ENCODE results near the gene KCTD17. TPM values are rescaled to one million over a fixed set of nuclear protein-coding genes. Genes with fewer than 3 reads are reported as not detected.

KCTD17 gene
- total and polyA plus RNA-seq, 2 of the 13 experiments (the other 11 are each of a cell fraction or from before 2014, with no cell fraction given): 5.3 to 11.7 TPM

GRCh38 chr22:37032535-37033460 lies 18.7 kb upstream of the KCTD17 start (continued):
- peak; percentile 52 for TF ChIP-seq ZHX2 (IDR thresholded peaks at IDR 0.05; ENCODE audit: low read depth)
- TF ChIP-seq ZHX2 (CRISPR knock-in tag; IDR thresholded peaks at IDR 0.05; ENCODE audit: borderline replicate concordance): no peak
- TF ChIP-seq GATA4 (IDR thresholded peaks at IDR 0.05; ENCODE audit: borderline replicate concordance, low read depth): peak; percentile 95
- TF ChIP-seq SP5 (CRISPR knock-in tag; IDR thresholded peaks at IDR 0.05; ENCODE audit: borderline replicate concordance, low read depth): peak; percentile 96
- TF ChIP-seq ZNF577 (CRISPR knock-in tag; IDR thresholded peaks at IDR 0.05; ENCODE audit: borderline replicate concordance, low read depth): no peak
- TF ChIP-seq TERF1 (CRISPR knock-in tag; IDR thresholded peaks at IDR 0.05): no peak
- no peak for TF ChIP-seq SRSF4 (IDR thresholded peaks at IDR 0.05; ENCODE audit: low read depth, low read length, poor library complexity, severe bottlenecking)
- TF ChIP-seq ZNF383 (CRISPR knock-in tag; IDR thresholded peaks at IDR 0.05; ENCODE audit: borderline replicate concordance): no peak
- TF ChIP-seq XRCC5 (optimal IDR thresholded peaks at IDR 0.05; ENCODE audit: low read length): no peak
- TF ChIP-seq ZFP41 (CRISPR knock-in tag; IDR thresholded peaks at IDR 0.05; ENCODE audit: borderline replicate concordance): no peak
- TF ChIP-seq ZNF792 (CRISPR knock-in tag; IDR thresholded peaks at IDR 0.05): peak; percentile 83; the same call in 1 of the 2 replicates
- TF ChIP-seq MAFK (conservative IDR thresholded peaks at IDR 0.05 in 1 of 2, IDR thresholded peaks at IDR 0.05 in 1 of 2; ENCODE audit: low read length in 2 of 2): peak; percentile 47 to 50
- TF ChIP-seq ZNF639 (CRISPR knock-in tag; conservative IDR thresholded peaks at IDR 0.05): peak; percentile 79; the same call in 1 of the 2 replicates
- peak; percentile 99 for TF ChIP-seq RXRA (CRISPR knock-in tag; IDR thresholded peaks at IDR 0.05)
- TF ChIP-seq TAF1 (CRISPR knock-in tag; IDR thresholded peaks at IDR 0.05): peak; percentile 75
- TF ChIP-seq ZNF772 (CRISPR knock-in tag; IDR thresholded peaks at IDR 0.05): peak; percentile 80; the same call in 1 of the 2 replicates
- 0 out of 2 replicates have a peak, but pooled peaks have one; percentile 18 for TF ChIP-seq ZNF761 (CRISPR knock-in tag; conservative IDR thresholded peaks at IDR 0.05)
- TF ChIP-seq GTF2F1 (IDR thresholded peaks at IDR 0.05; ENCODE audit: low read length): peak; percentile 47; the same call in 1 of the 2 replicates
- TF ChIP-seq TIGD3 (CRISPR knock-in tag; IDR thresholded peaks at IDR 0.05; ENCODE audit: borderline replicate concordance): no peak
